NCI-H2196 treated with DMSO at 0.1 percent for 48 hours (cell line): ENCODE data around the gene PACSIN2.

Experiments
- DNase-seq: peaks from one replicate; lab custom pipeline; 2025; ENCODE audit not compliant: unreplicated experiment; lab: John Stamatoyannopoulos, UW

Gene PACSIN2

GRCh38 chr22:42866100-42866499, 148.8 kb downstream of the PACSIN2 start:
- DNase-seq: no peak

- DNase-seq: no peak
Measured at GRCh38 chr22:42865536-42865935, 149.4 kb downstream of the PACSIN2 start.

GRCh38 chr22:42863349-42863961, 151.5 kb downstream of the PACSIN2 start:
- DNase-seq: no peak

GRCh38 chr22:42862045-42862734, 152.8 kb downstream of the PACSIN2 start:
- no peak for DNase-seq

- DNase-seq: peak; percentile 78
Measured at GRCh38 chr22:42860968-42861367, 154.0 kb downstream of the PACSIN2 start.

- DNase-seq: peak; percentile 74
Measured at GRCh38 chr22:42857845-42858481, 157.0 kb downstream of the PACSIN2 start.

GRCh38 chr22:42856865-42857704, 157.9 kb downstream of the PACSIN2 start, which contains the start of gene ARFGAP3:
TSS of gene ARFGAP3 (minus strand) at chr22:42857273. CDS start at chr22:42857182, 91 bp downstream.
- peak; percentile 88 for DNase-seq

- DNase-seq: no peak
Measured at GRCh38 chr22:42856179-42856864, 158.6 kb downstream of the PACSIN2 start.

GRCh38 chr22:42855721-42856120, 159.2 kb downstream of the PACSIN2 start:
- DNase-seq: no peak

GRCh38 chr22:42855211-42855610, 159.7 kb downstream of the PACSIN2 start:
- DNase-seq: no peak

GRCh38 chr22:42848941-42849550, 165.9 kb downstream of the PACSIN2 start:
- no peak for DNase-seq

GRCh38 chr22:42847110-42847509, 167.8 kb downstream of the PACSIN2 start:
- DNase-seq: no peak

GRCh38 chr22:42844756-42845155, 170.2 kb downstream of the PACSIN2 start:
- DNase-seq: no peak

- DNase-seq: no peak
Measured at GRCh38 chr22:42842658-42843370, 172.1 kb downstream of the PACSIN2 start.

GRCh38 chr22:42841444-42841843, 173.5 kb downstream of the PACSIN2 start:
- DNase-seq: no peak

- DNase-seq: no peak
Measured at GRCh38 chr22:42837556-42837955, 177.4 kb downstream of the PACSIN2 start.

GRCh38 chr22:42836026-42836425, 178.9 kb downstream of the PACSIN2 start:
- no peak for DNase-seq

GRCh38 chr22:42834177-42834949, 180.6 kb downstream of the PACSIN2 start:
- no peak for DNase-seq

- no peak for DNase-seq
Measured at GRCh38 chr22:42833104-42833503, 181.8 kb downstream of the PACSIN2 start.
